ENCODE results near the gene UBE2D1. TPM values are rescaled to one million over a fixed set of nuclear protein-coding genes. Genes with fewer than 3 reads are reported as not detected.
A peak's percentile ranks its signal among the peaks of the same experiment; 100 is the strongest.

Gene UBE2D1
- total RNA-seq, 6 donors from 2014 or later = 2.1 to 28.6 (median 16.4) TPM

GRCh38 chr10:58385784-58386112 is 50.9 kb downstream of the UBE2D1 start:
- ATAC-seq (ENCODE audit: low FRiP score in 2 of 2) (peak; percentile 9 to 35), DNase-seq (peak in 1 of 2 donors; percentile 47)
- Histone ChIP-seq H3K36me3 (peaks cover 0 to 39% (median 7%) of the 10 kb centered on the region in 4 donors), H3K4me1 (peaks cover 17 to 31% (median 19%) of the 10 kb centered on the region in 4 donors), H3K4me3 (peak overlapping the region; percentile 61 to 92 (median 77)), H3K27ac (peak overlapping the region; percentile 85 to 96 (median 92)), H3K9me3 (no peaks in the 10 kb centered on the region), H3K27me3 (no peaks in the 10 kb centered on the region)
- whole genome bisulfite sequencing, 2 donors = 1 to 3% methylated on average over 15 of the region's 15 CpGs
- TF ChIP-seq EP300 (IDR thresholded peaks at IDR 0.05) = no peak
- TF ChIP-seq POLR2A (IDR thresholded peaks at IDR 0.05) = no peak
- TF ChIP-seq CTCF (IDR thresholded peaks at IDR 0.05) = no peak
- TF ChIP-seq POLR2AphosphoS5 (IDR thresholded peaks at IDR 0.05) = no peak

GRCh38 chr10:58389024-58389423 is 54.2 kb downstream of the UBE2D1 start:
- Histone ChIP-seq H3K9me3 (no peaks in the 10 kb centered on the region), H3K4me1 (peaks cover 15 to 25% (median 18%) of the 10 kb centered on the region in 4 donors), H3K27me3 (no peaks in the 10 kb centered on the region), H3K27ac (no peak overlapping the region), H3K36me3 (peaks cover 9 to 69% (median 10%) of the 10 kb centered on the region in 4 donors), H3K4me3 (no peak overlapping the region)
- DNase-seq (no peak), ATAC-seq (ENCODE audit: low FRiP score in 2 of 2) (no peak)
- TF ChIP-seq EP300 (IDR thresholded peaks at IDR 0.05) (no peak), POLR2A (IDR thresholded peaks at IDR 0.05) (no peak), POLR2AphosphoS5 (IDR thresholded peaks at IDR 0.05) (no peak), CTCF (IDR thresholded peaks at IDR 0.05) (no peak)
- WGBS, 2 donors = 95 to 96% methylated on average over 3 of the region's 3 CpGs

GRCh38 chr10:58393317-58393716 is 58.5 kb downstream of the UBE2D1 start:
- H3K4me1 ChIP-seq = no peaks in the 10 kb centered on the region
- H3K9me3 ChIP-seq = no peaks in the 10 kb centered on the region
- H3K27ac ChIP-seq = no peak overlapping the region
- H3K27me3 ChIP-seq = no peaks in the 10 kb centered on the region
- WGBS, 2 donors = 86 to 92% methylated on average over 2 of the region's 2 CpGs
- no peak overlapping the region for H3K4me3 ChIP-seq
- ATAC-seq (ENCODE audit: low FRiP score in 2 of 2) (no peak), DNase-seq (no peak)
- no peak for TF ChIP-seq POLR2AphosphoS5 (IDR thresholded peaks at IDR 0.05)
- no peak for TF ChIP-seq EP300 (IDR thresholded peaks at IDR 0.05)
- no peak for TF ChIP-seq CTCF (IDR thresholded peaks at IDR 0.05)
- TF ChIP-seq POLR2A (IDR thresholded peaks at IDR 0.05) = no peak
- peaks cover 29 to 95% (median 33%) of the 10 kb centered on the region in 4 donors for H3K36me3 ChIP-seq

- no peak overlapping the region for H3K27ac ChIP-seq
- ATAC-seq (ENCODE audit: low FRiP score in 2 of 2) (no peak), DNase-seq (no peak)
- peaks cover 22 to 86% (median 31%) of the 10 kb centered on the region in 4 donors for H3K36me3 ChIP-seq
- H3K4me1 ChIP-seq = no peaks in the 10 kb centered on the region
- no peak for TF ChIP-seq POLR2AphosphoS5 (IDR thresholded peaks at IDR 0.05)
- TF ChIP-seq EP300 (IDR thresholded peaks at IDR 0.05) = no peak
- no peak for TF ChIP-seq POLR2A (IDR thresholded peaks at IDR 0.05)
- TF ChIP-seq CTCF (IDR thresholded peaks at IDR 0.05) = no peak
- no peaks in the 10 kb centered on the region for H3K27me3 ChIP-seq
- H3K9me3 ChIP-seq = no peaks in the 10 kb centered on the region
- no peak overlapping the region for H3K4me3 ChIP-seq
Observed at GRCh38 chr10:58394471-58394870, 59.7 kb downstream of the UBE2D1 start.

GRCh38 chr10:58396057-58396456 is 61.3 kb downstream of the UBE2D1 start:
- Histone ChIP-seq H3K36me3 (peaks cover 22 to 70% (median 30%) of the 10 kb centered on the region in 4 donors), H3K27me3 (no peaks in the 10 kb centered on the region), H3K27ac (no peak overlapping the region), H3K9me3 (no peaks in the 10 kb centered on the region), H3K4me3 (no peak overlapping the region), H3K4me1 (no peaks in the 10 kb centered on the region)
- DNase-seq (no peak), ATAC-seq (ENCODE audit: low FRiP score in 2 of 2) (no peak)
- TF ChIP-seq POLR2A (IDR thresholded peaks at IDR 0.05) = no peak
- no peak for TF ChIP-seq EP300 (IDR thresholded peaks at IDR 0.05)
- TF ChIP-seq CTCF (IDR thresholded peaks at IDR 0.05) = no peak
- TF ChIP-seq POLR2AphosphoS5 (IDR thresholded peaks at IDR 0.05) = no peak

All from upper lobe of left lung (tissue), 6 donors.